BJ (cell line): ENCODE measurements around the gene AKR1D1. TPM values are rescaled to one million over a fixed set of nuclear protein-coding genes. Genes with fewer than 3 reads are reported as not detected.
"Not testable (repeated sequence)": the region's sequence is repeated elsewhere in the genome, so short reads cannot be mapped to it uniquely, and the experiment has no call there.

ENCODE experiments used
- CTCF ChIA-PET: fragments of 350-600 bp; formaldehyde crosslinking; extraction: SDS; loops from one replicate; lab custom pipeline; 2021; ENCODE audit warnings: antibody characterized with exemption, inconsistent platforms; lab: Yijun Ruan, JAX
- POLR2A ChIA-PET: fragments of 300-600 bp; sonication (Branson Sonifier 250); formaldehyde crosslinking; extraction: SDS; loops from one replicate; lab custom pipeline; 2021; ENCODE audit warnings: antibody characterized with exemption; lab: Charles Lee
- DNase-seq: peaks from one replicate; pipeline ENCODE4 v3.0.0-alpha.2; 2011; ENCODE audit warnings: low read depth
- H3K27me3 ChIP-seq: 2 replicates; pipeline ENCODE4 v1.6.0; 2011; ENCODE audit warnings: low read length; ENCODE audit not compliant: control insufficient read depth, insufficient read depth
- H3K36me3 ChIP-seq: 2 replicates; pipeline ENCODE4 v1.5.1; 2011; ENCODE audit warnings: low read length; ENCODE audit not compliant: control insufficient read depth, insufficient read depth
- H3K4me3 ChIP-seq: 2 replicates; pipeline ENCODE4 v1.5.1; 2011; ENCODE audit warnings: low read depth, mild to moderate bottlenecking, control low read depth, low read length
- CTCF ChIP-seq: IDR thresholded peaks from 2 replicates; pipeline ENCODE4 v1.5.1; 2011; ENCODE audit warnings: low read depth, mild to moderate bottlenecking, control low read depth, inconsistent platforms, low read length, moderate library complexity; ENCODE audit not compliant: insufficient read depth
- polyA plus RNA-seq: library from polyadenylated mRNA; depleted of rRNA; stranded (reverse); fragments of >200 nt; gene quantifications from 2 replicates; pipeline ENCODE4 v1.2.3, GENCODE V29; 2011

AKR1D1 gene
- polyA plus RNA-seq, 1 experiment = not detected

DNA sequence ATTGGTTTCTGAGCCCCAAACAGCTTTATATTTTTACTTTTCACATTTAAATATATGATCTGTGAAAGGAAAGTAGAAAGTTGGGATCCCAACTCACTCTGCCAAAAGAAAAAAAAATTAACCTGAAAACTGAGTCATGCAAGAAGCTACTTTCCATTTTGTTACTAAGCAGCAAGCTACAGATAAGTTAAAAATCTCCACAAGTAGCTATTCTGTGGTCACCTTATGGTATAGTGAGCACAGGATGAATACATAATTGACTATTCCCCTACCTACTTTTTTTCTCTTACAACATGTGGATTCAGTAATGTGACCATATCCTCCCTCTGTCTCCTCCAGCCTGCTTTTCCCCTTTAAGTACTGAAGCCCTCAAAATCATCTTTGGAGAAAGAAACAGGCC lies 44.1 kb upstream of the AKR1D1 start:
- no peaks in the 10 kb centered on the region for H3K36me3 ChIP-seq
- ChIA-PET CTCF (no interaction called here), POLR2A (no interaction called here)
- no peaks in the 10 kb centered on the region; the same call in 1 of the 2 replicates for H3K27me3 ChIP-seq
- TF ChIP-seq CTCF = no peak
- no peak overlapping the region for H3K4me3 ChIP-seq
- DNase-seq = no peak

- H3K36me3 ChIP-seq = no peaks in the 10 kb centered on the region
- no peaks in the 10 kb centered on the region for H3K27me3 ChIP-seq
- H3K4me3 ChIP-seq = no peak overlapping the region
- CTCF ChIA-PET = no interaction called here
- POLR2A ChIA-PET = no interaction called here
- no peak for TF ChIP-seq CTCF
- DNase-seq = no peak
Observed at GRCh38 chr7:138032770-138033169, 43.5 kb upstream of the AKR1D1 start.

DNA sequence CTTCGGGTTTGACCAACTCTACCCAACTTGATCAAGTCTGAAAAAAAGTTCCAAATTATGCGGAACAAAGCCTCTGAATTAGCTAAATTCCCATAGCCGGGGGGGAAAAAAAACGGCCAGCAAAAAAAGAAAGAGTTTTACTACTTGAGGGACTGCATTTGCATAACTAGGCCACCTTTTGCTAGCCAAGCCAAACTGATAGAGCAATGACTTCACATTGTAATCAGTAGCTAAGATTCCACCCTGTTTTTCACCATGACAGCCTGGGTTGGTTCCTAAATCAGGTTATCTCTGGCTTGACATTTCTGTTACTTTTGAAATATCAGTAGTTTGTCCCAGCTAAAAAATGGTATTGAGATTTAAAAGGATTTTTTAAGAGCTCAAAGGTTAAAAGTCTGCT lies 43.0 kb upstream of the AKR1D1 start:
- DNase-seq = no peak
- H3K36me3 ChIP-seq = no peaks in the 10 kb centered on the region
- H3K4me3 ChIP-seq = no peak overlapping the region
- ChIA-PET CTCF (no interaction called here), POLR2A (no interaction called here)
- no peak for TF ChIP-seq CTCF
- H3K27me3 ChIP-seq = no peaks in the 10 kb centered on the region

- ChIA-PET POLR2A (no interaction called here), CTCF (no interaction called here)
- Histone ChIP-seq H3K27me3 (no peaks in the 10 kb centered on the region), H3K4me3 (no peak overlapping the region), H3K36me3 (no peaks in the 10 kb centered on the region)
- no peak for DNase-seq
- TF ChIP-seq CTCF = no peak
Observed at GRCh38 chr7:138036135-138036534, 40.1 kb upstream of the AKR1D1 start.

GRCh38 chr7:138040063-138040462 lies 36.2 kb upstream of the AKR1D1 start:
- DNase-seq, CTCF ChIA-PET, H3K36me3 ChIP-seq, H3K27me3 ChIP-seq, H3K4me3 ChIP-seq, POLR2A ChIA-PET: not testable (repeated sequence)

GRCh38 chr7:138044897-138045296 lies 31.4 kb upstream of the AKR1D1 start:
- Histone ChIP-seq H3K36me3 (no peaks in the 10 kb centered on the region), H3K4me3 (no peak overlapping the region), H3K27me3 (no peaks in the 10 kb centered on the region)
- no peak for DNase-seq
- CTCF ChIA-PET = interaction anchor here (0.5 kb wide), 1 partner anchor 37 kb away, joined by 3 read pairs; no protein-coding TSS in a partner anchor
- POLR2A ChIA-PET = no interaction called here
- no peak for TF ChIP-seq CTCF
